NCI-H146 (cell line): ENCODE results near the gene ERVK3-1.
"Not testable (repeated sequence)": the region's sequence is repeated elsewhere in the genome, so short reads cannot be mapped to it uniquely, and the experiment has no call there.

ENCODE experiments used
- DNase-seq: peaks from one replicate; lab custom pipeline; 2025; lab: John Stamatoyannopoulos, UW

Gene ERVK3-1

GRCh38 chr19:58305065-58305931, at the start of gene ERVK3-1:
TSS of gene ERVK3-1 (plus strand) at chr19:58305377. CDS start at chr19:58312169, 6,792 bp downstream.
- peak; percentile 98 for DNase-seq

GRCh38 chr19:58258259-58258658, 46.9 kb upstream of the ERVK3-1 start:
- DNase-seq: not testable (repeated sequence)

- DNase-seq: no peak
Observed at GRCh38 chr19:58261600-58261967, 43.6 kb upstream of the ERVK3-1 start.

- no peak for DNase-seq
Observed at GRCh38 chr19:58261968-58262921, 42.9 kb upstream of the ERVK3-1 start.

GRCh38 chr19:58262922-58263296, 42.3 kb upstream of the ERVK3-1 start:
- no peak for DNase-seq

- DNase-seq: no peak
Observed at GRCh38 chr19:58265100-58265499, 40.1 kb upstream of the ERVK3-1 start.

- DNase-seq: no peak
Observed at GRCh38 chr19:58268344-58268743, 36.8 kb upstream of the ERVK3-1 start.

GRCh38 chr19:58274771-58275201, 30.4 kb upstream of the ERVK3-1 start:
- no peak for DNase-seq

- DNase-seq: no peak
Observed at GRCh38 chr19:58275564-58275963, 29.6 kb upstream of the ERVK3-1 start.

GRCh38 chr19:58277197-58277596, 28.0 kb upstream of the ERVK3-1 start:
- no peak for DNase-seq

- DNase-seq: no peak
Observed at GRCh38 chr19:58277748-58278540, 27.2 kb upstream of the ERVK3-1 start.

GRCh38 chr19:58278541-58279041, 26.6 kb upstream of the ERVK3-1 start, which contains the start of gene ZNF8:
TSS of gene ZNF8 (plus strand) at chr19:58278955. CDS start at chr19:58279082, 127 bp downstream.
- peak; percentile 100 for DNase-seq

- DNase-seq: peak; percentile 96
Observed at GRCh38 chr19:58279042-58279924, 25.9 kb upstream of the ERVK3-1 start.

GRCh38 chr19:58279925-58280316, 25.3 kb upstream of the ERVK3-1 start:
- no peak for DNase-seq

GRCh38 chr19:58284199-58284598, 21.0 kb upstream of the ERVK3-1 start:
- DNase-seq: no peak

- no peak for DNase-seq
Observed at GRCh38 chr19:58291943-58292342, 13.2 kb upstream of the ERVK3-1 start.

- no peak for DNase-seq
Observed at GRCh38 chr19:58294743-58295374, 10.3 kb upstream of the ERVK3-1 start.

- DNase-seq: no peak
Observed at GRCh38 chr19:58296104-58296503, 9.1 kb upstream of the ERVK3-1 start.

- DNase-seq: no peak
Observed at GRCh38 chr19:58300620-58301019, 4.6 kb upstream of the ERVK3-1 start.

GRCh38 chr19:58304255-58304654, 922 bp upstream of the ERVK3-1 start:
- DNase-seq: no peak
